ENCODE data around the gene FXN. TPM values are rescaled to one million over a fixed set of nuclear protein-coding genes. Genes with fewer than 3 reads are reported as not detected.

Gene FXN
- polyA plus RNA-seq, 1 of the 3 experiments (the other 2 are of a cell fraction), result 15.7 TPM

- Histone ChIP-seq H3K9me3 (no peaks in the 10 kb centered on the region), H3K4me2 (no peak overlapping the region), H3K9ac (no peak overlapping the region), H3K9me2 (no peaks in the 10 kb centered on the region), H3K4me1 (ENCODE audit: control insufficient read depth in 1 of 2, insufficient read depth in 2 of 2, low read depth in 1 of 2, low read length in 1 of 2) (peaks cover 0 to 7% of the 10 kb centered on the region in 2 experiments; a peak in 1 of 4 replicates), H2AFZ (ENCODE audit: low read depth) (no peak overlapping the region), H3K79me2 (ENCODE audit: insufficient read depth) (peaks cover 16% of the 10 kb centered on the region; the same call in 1 of the 2 replicates), H3K36me3 (replicated peaks in 1 of 2; ENCODE audit: control insufficient read depth in 1 of 2, insufficient read depth in 2 of 2, low read length in 1 of 2) (no peaks in the 10 kb centered on the region), H3K4me3 (ENCODE audit: low read depth in 2 of 2, low read length in 1 of 2) (no peak overlapping the region), H4K20me1 (ENCODE audit: insufficient read depth) (no peaks in the 10 kb centered on the region), H3K27ac (ENCODE audit: low read depth in 2 of 2, low read length in 1 of 2) (no peak overlapping the region), H3F3A (replicated peaks; ENCODE audit: insufficient read depth) (peaks cover 3% of the 10 kb centered on the region), H3K27me3 (ENCODE audit: insufficient read depth) (no peaks in the 10 kb centered on the region)
- POLR2A ChIA-PET, result interaction anchor here (0.6 kb wide), 1 partner anchor 290 kb away, joined by 3 read pairs; no protein-coding TSS in a partner anchor
- WGBS (ENCODE audit: low lambda C conversion rate), result 36% methylated on average over 2 of the region's 2 CpGs
- TF ChIP-seq CHD2 (IDR thresholded peaks at IDR 0.05; ENCODE audit: low read length, partially characterized antibody) (no peak), RXRA (IDR thresholded peaks at IDR 0.05; ENCODE audit: borderline replicate concordance, low read depth) (no peak), YY1 (IDR thresholded peaks at IDR 0.05; ENCODE audit: low read depth) (no peak), GATA2 (CRISPR knock-in tag; IDR thresholded peaks at IDR 0.05) (no peak), NFIC (IDR thresholded peaks at IDR 0.05; ENCODE audit: borderline replicate concordance) (no peak), TEAD4 (IDR thresholded peaks at IDR 0.05; ENCODE audit: borderline replicate concordance, insufficient read depth) (no peak)
- no peak for DNase-seq
- CTCF ChIA-PET, result interaction anchor here (1.2 to 6.3 kb wide), 3 partner anchors 20 to 159 kb away, joined by 4 to 67 read pairs (median 8); no protein-coding TSS in a partner anchor
These were observed 1.5 kb upstream of the FXN start for GRCh38 chr9:69034071-69034470.

DNA sequence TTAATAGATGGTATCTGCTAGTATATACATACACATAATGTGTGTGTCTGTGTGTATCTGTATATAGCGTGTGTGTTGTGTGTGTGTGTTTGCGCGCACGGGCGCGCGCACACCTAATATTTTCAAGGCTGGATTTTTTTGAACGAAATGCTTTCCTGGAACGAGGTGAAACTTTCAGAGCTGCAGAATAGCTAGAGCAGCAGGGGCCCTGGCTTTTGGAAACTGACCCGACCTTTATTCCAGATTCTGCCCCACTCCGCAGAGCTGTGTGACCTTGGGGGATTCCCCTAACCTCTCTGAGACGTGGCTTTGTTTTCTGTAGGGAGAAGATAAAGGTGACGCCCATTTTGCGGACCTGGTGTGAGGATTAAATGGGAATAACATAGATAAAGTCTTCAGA lies 757 bp downstream of the FXN start:
- POLR2A ChIA-PET, result interaction anchor here (1.1 kb wide), 1 partner anchor 157 kb away, joined by 4 read pairs; no protein-coding TSS in a partner anchor
- H3K9me2 ChIP-seq, result no peaks in the 10 kb centered on the region
- no peak for DNase-seq
- H3K27me3 ChIP-seq (ENCODE audit: insufficient read depth), result no peaks in the 10 kb centered on the region
- peak overlapping the region in 1 of 2 experiments; percentile 74; a peak in 2 of 4 replicates for H3K27ac ChIP-seq (ENCODE audit: low read depth in 2 of 2, low read length in 1 of 2)
- TF ChIP-seq SIN3A (IDR thresholded peaks at IDR 0.05; ENCODE audit: borderline replicate concordance, low read depth, low read length) (no peak), RXRA (IDR thresholded peaks at IDR 0.05; ENCODE audit: borderline replicate concordance, low read depth) (no peak), MXI1 (IDR thresholded peaks at IDR 0.05; ENCODE audit: low read depth, low read length) (no peak), MEF2A (IDR thresholded peaks at IDR 0.05; ENCODE audit: borderline replicate concordance, low read depth) (no peak), JUND (IDR thresholded peaks at IDR 0.05) (no peak), FOXM1 (IDR thresholded peaks at IDR 0.05; ENCODE audit: low read depth) (no peak), CTCF (IDR thresholded peaks at IDR 0.05) (no peak), EZH2phosphoT487 (IDR thresholded peaks at IDR 0.05; ENCODE audit: borderline replicate concordance, low read depth) (no peak), TEAD4 (IDR thresholded peaks at IDR 0.05; ENCODE audit: borderline replicate concordance, insufficient read depth) (no peak)
- peak overlapping the region; percentile 67 to 82 for H3K4me3 ChIP-seq (ENCODE audit: low read depth in 2 of 2, low read length in 1 of 2)
- WGBS (ENCODE audit: low lambda C conversion rate), result 10% methylated on average over 14 of the region's 14 CpGs
- no peaks in the 10 kb centered on the region for H3K36me3 ChIP-seq (replicated peaks in 1 of 2; ENCODE audit: control insufficient read depth in 1 of 2, insufficient read depth in 2 of 2, low read length in 1 of 2)
- H3K4me2 ChIP-seq, result peak overlapping the region; percentile 76
- H2AFZ ChIP-seq (ENCODE audit: low read depth), result peak overlapping the region; percentile 71; the same call in 1 of the 2 replicates
- CTCF ChIA-PET, result interaction anchor here (0.6 to 6.3 kb wide), 15 partner anchors 8 to 204 kb away, joined by 3 to 67 read pairs (median 6); partner anchors contain the start of gene TJP2
- no peaks in the 10 kb centered on the region for H4K20me1 ChIP-seq (ENCODE audit: insufficient read depth)
- peaks cover 3% of the 10 kb centered on the region for H3F3A ChIP-seq (replicated peaks; ENCODE audit: insufficient read depth)
- peak overlapping the region; percentile 59 for H3K9ac ChIP-seq
- H3K9me3 ChIP-seq, result no peaks in the 10 kb centered on the region
- H3K4me1 ChIP-seq (ENCODE audit: control insufficient read depth in 1 of 2, insufficient read depth in 2 of 2, low read depth in 1 of 2, low read length in 1 of 2), result peaks cover 0 to 7% of the 10 kb centered on the region in 2 experiments; a peak in 1 of 4 replicates
- H3K79me2 ChIP-seq (ENCODE audit: insufficient read depth), result peaks cover 16% of the 10 kb centered on the region; the same call in 1 of the 2 replicates
